Large intestine (tissue), 3 donors: ENCODE data around the gene OS9. TPM values are rescaled to one million over a fixed set of nuclear protein-coding genes. Genes with fewer than 3 reads are reported as not detected.
A peak's percentile ranks its signal among the peaks of the same experiment; 100 is the strongest.

Experiments used
- DNase-seq, 2 donors: peaks; one replicate each; pipeline versions ENCODE4 v3.0.0 to v3.0.0-alpha.2; 2013
- H3K27ac ChIP-seq: one replicate; pipeline ENCODE4 v1.5.1; 2013; ENCODE audit warnings: low read length
- H3K27me3 ChIP-seq: 2 replicates; pipeline ENCODE4 v1.6.1; 2013; ENCODE audit warnings: low read length; ENCODE audit not compliant: control insufficient read depth, insufficient read depth
- H3K36me3 ChIP-seq: 2 replicates; pipeline ENCODE4 v1.6.1; 2013; ENCODE audit warnings: low read length; ENCODE audit not compliant: control insufficient read depth, insufficient read depth
- H3K4me1 ChIP-seq: one replicate; pipeline ENCODE4 v1.6.1; 2013; ENCODE audit warnings: low read length; ENCODE audit not compliant: control insufficient read depth, insufficient read depth
- H3K4me3 ChIP-seq: one replicate; pipeline ENCODE4 v1.5.1; 2013; ENCODE audit warnings: low read length
- H3K9me3 ChIP-seq: one replicate; pipeline ENCODE4 v1.6.1; 2013; ENCODE audit warnings: mild to moderate bottlenecking, low read depth, low read length, moderate library complexity; ENCODE audit not compliant: control insufficient read depth
- WGBS: methylation state at CpG from one replicate; pipeline ENCODE4 v1.1.5; 2013; ENCODE audit warnings: low lambda C conversion rate; ENCODE audit not compliant: insufficient coverage; 5-methylcytosine and 5-hydroxymethylcytosine counted together
- polyA plus RNA-seq: library from polyadenylated mRNA; unstranded; fragments of 120-200 nt; gene quantifications from one replicate; pipeline ENCODE4 v1.2.1, GENCODE V29; 2013

The OS9 gene
- polyA plus RNA-seq, 1 donor, result 264 TPM

GRCh38 chr12:57751788-57752667 lies 58.1 kb downstream of the OS9 start, which contains the start of gene CDK4:
TSS of gene CDK4 (minus strand) at chr12:57752310. CDS start at chr12:57751717, 593 bp downstream.
- H3K4me3 ChIP-seq, result peak within 1 kb of the TSS; percentile 75
- H3K4me1 ChIP-seq, result peaks cover 35% of the 10 kb centered on the region
- peaks cover 36% of the 10 kb centered on the region for H3K36me3 ChIP-seq
- peak within 1 kb of the TSS; percentile 95 for H3K27ac ChIP-seq
- no peaks in the 10 kb centered on the region for H3K27me3 ChIP-seq
- peak; percentile 100 for DNase-seq
- WGBS, result no CpG with 5 or more reads among the region's 58 CpGs
- H3K9me3 ChIP-seq, result no peaks in the 10 kb centered on the region

GRCh38 chr12:57752668-57753000 lies 58.7 kb downstream of the OS9 start:
- no peaks in the 10 kb centered on the region for H3K9me3 ChIP-seq
- H3K27ac ChIP-seq, result peak overlapping the region; percentile 72
- peak overlapping the region; percentile 26 for H3K4me3 ChIP-seq
- peaks cover 32% of the 10 kb centered on the region for H3K36me3 ChIP-seq
- WGBS, result no CpG with 5 or more reads among the region's 5 CpGs
- H3K4me1 ChIP-seq, result peaks cover 35% of the 10 kb centered on the region
- no peak for DNase-seq
- H3K27me3 ChIP-seq, result no peaks in the 10 kb centered on the region

GRCh38 chr12:57753756-57754337 lies 59.9 kb downstream of the OS9 start:
- Histone ChIP-seq H3K27me3 (no peaks in the 10 kb centered on the region), H3K9me3 (peaks cover 3% of the 10 kb centered on the region), H3K4me1 (peaks cover 35% of the 10 kb centered on the region), H3K27ac (peak overlapping the region; percentile 82), H3K4me3 (no peak overlapping the region), H3K36me3 (peaks cover 33% of the 10 kb centered on the region)
- no CpG with 5 or more reads among the region's 1 CpG for WGBS
- no peak for DNase-seq

- DNase-seq, result peak; percentile 88 to 95
- WGBS, result 0% methylated on average over 2 of the region's 41 CpGs
- peak within 1 kb of the TSS; percentile 91 for H3K27ac ChIP-seq
- no peaks in the 10 kb centered on the region for H3K27me3 ChIP-seq
- peak within 1 kb of the TSS; percentile 66 for H3K4me3 ChIP-seq
- H3K36me3 ChIP-seq, result peaks cover 30% of the 10 kb centered on the region
- H3K9me3 ChIP-seq, result peaks cover 3% of the 10 kb centered on the region
- H3K4me1 ChIP-seq, result peaks cover 35% of the 10 kb centered on the region
These were observed 60.7 kb downstream of the OS9 start, which contains the start of gene MARCHF9 for GRCh38 chr12:57754411-57755193. TSS of gene MARCHF9 (plus strand) at chr12:57755103. CDS start at chr12:57755529, 426 bp downstream.

GRCh38 chr12:57755194-57755453 lies 61.2 kb downstream of the OS9 start:
- H3K27ac ChIP-seq, result peak overlapping the region; percentile 91

GRCh38 chr12:57755454-57756372 lies 61.8 kb downstream of the OS9 start:
- H3K36me3 ChIP-seq, result peaks cover 22% of the 10 kb centered on the region
- 0% methylated on average over 1 of the region's 76 CpGs for WGBS
- peak; percentile 74 to 89 for DNase-seq

More at GRCh38 chr12:57755194-57755453, 61.2 kb downstream of the OS9 start:
- peaks cover 3% of the 10 kb centered on the region for H3K9me3 ChIP-seq
- no peak for DNase-seq
- H3K27me3 ChIP-seq, result no peaks in the 10 kb centered on the region
- peaks cover 35% of the 10 kb centered on the region for H3K4me1 ChIP-seq
- H3K36me3 ChIP-seq, result peaks cover 28% of the 10 kb centered on the region
- peak overlapping the region; percentile 66 for H3K4me3 ChIP-seq
- WGBS, result no CpG with 5 or more reads among the region's 34 CpGs

GRCh38 chr12:57756406-57757341 lies 62.7 kb downstream of the OS9 start:
- Histone ChIP-seq H3K9me3 (peaks cover 3% of the 10 kb centered on the region), H3K36me3 (peaks cover 18% of the 10 kb centered on the region), H3K27me3 (no peaks in the 10 kb centered on the region), H3K27ac (peak overlapping the region; percentile 91), H3K4me1 (peaks cover 23% of the 10 kb centered on the region), H3K4me3 (peak overlapping the region; percentile 66)
- peak in 1 of 2 donors; percentile 56 for DNase-seq
- WGBS, result no CpG with 5 or more reads among the region's 22 CpGs

More at GRCh38 chr12:57755454-57756372, 61.8 kb downstream of the OS9 start:
- Histone ChIP-seq H3K27ac (peak overlapping the region; percentile 91), H3K4me3 (peak overlapping the region; percentile 66), H3K4me1 (peaks cover 30% of the 10 kb centered on the region), H3K27me3 (no peaks in the 10 kb centered on the region), H3K9me3 (peaks cover 3% of the 10 kb centered on the region)

- no CpG with 5 or more reads among the region's 4 CpGs for WGBS
- H3K9me3 ChIP-seq, result peaks cover 3% of the 10 kb centered on the region
- H3K4me3 ChIP-seq, result no peak overlapping the region
- no peaks in the 10 kb centered on the region for H3K27me3 ChIP-seq
- no peak overlapping the region for H3K27ac ChIP-seq
- DNase-seq, result no peak
- peaks cover 20% of the 10 kb centered on the region for H3K4me1 ChIP-seq
- peaks cover 18% of the 10 kb centered on the region for H3K36me3 ChIP-seq
These were observed 63.8 kb downstream of the OS9 start for GRCh38 chr12:57757771-57758170.
